HG03108 (cell line): Measurements from ENCODE around the gene SH3RF3.

Experiments used
- ATAC-seq: cut with Tn5 transposase; IDR thresholded peaks from one replicate; pipeline ENCODE4 v1.9.1; 2021; ENCODE audit warnings: moderate library complexity; ENCODE audit not compliant: unreplicated experiment

Gene SH3RF3

GRCh38 chr2:109402980-109403840 lies 274.2 kb downstream of the SH3RF3 start:
- ATAC-seq, result no peak

- no peak for ATAC-seq
These were observed 274.8 kb downstream of the SH3RF3 start for GRCh38 chr2:109403841-109404201.

- ATAC-seq, result no peak
These were observed 275.7 kb downstream of the SH3RF3 start for GRCh38 chr2:109404681-109405080.

GRCh38 chr2:109405873-109406272 lies 276.9 kb downstream of the SH3RF3 start:
- no peak for ATAC-seq

- no peak for ATAC-seq
These were observed 277.3 kb downstream of the SH3RF3 start for GRCh38 chr2:109406301-109406700.

- ATAC-seq, result no peak
These were observed 278.5 kb downstream of the SH3RF3 start for GRCh38 chr2:109407276-109408042.

GRCh38 chr2:109408043-109408335 lies 279.0 kb downstream of the SH3RF3 start:
- ATAC-seq, result no peak

GRCh38 chr2:109409321-109410038 lies 280.5 kb downstream of the SH3RF3 start:
- no peak for ATAC-seq

- no peak for ATAC-seq
These were observed 281.2 kb downstream of the SH3RF3 start for GRCh38 chr2:109410039-109410815.

- ATAC-seq, result no peak
These were observed 282.8 kb downstream of the SH3RF3 start for GRCh38 chr2:109411640-109412325.

- no peak for ATAC-seq
These were observed 286.6 kb downstream of the SH3RF3 start for GRCh38 chr2:109415581-109416013.

- no peak for ATAC-seq
These were observed 288.8 kb downstream of the SH3RF3 start for GRCh38 chr2:109417701-109418335.

GRCh38 chr2:109418716-109419115 lies 289.7 kb downstream of the SH3RF3 start:
- no peak for ATAC-seq

- ATAC-seq, result no peak
These were observed 290.3 kb downstream of the SH3RF3 start for GRCh38 chr2:109419171-109419756.

GRCh38 chr2:109419960-109420370 lies 291.0 kb downstream of the SH3RF3 start:
- ATAC-seq, result no peak

GRCh38 chr2:109421101-109421500 lies 292.1 kb downstream of the SH3RF3 start:
- ATAC-seq, result no peak

- no peak for ATAC-seq
These were observed 292.6 kb downstream of the SH3RF3 start for GRCh38 chr2:109421642-109422041.

GRCh38 chr2:109422071-109422757 lies 293.2 kb downstream of the SH3RF3 start:
- ATAC-seq, result no peak
